Measurements from ENCODE around the gene CDH4.

CDH4 gene

DNA sequence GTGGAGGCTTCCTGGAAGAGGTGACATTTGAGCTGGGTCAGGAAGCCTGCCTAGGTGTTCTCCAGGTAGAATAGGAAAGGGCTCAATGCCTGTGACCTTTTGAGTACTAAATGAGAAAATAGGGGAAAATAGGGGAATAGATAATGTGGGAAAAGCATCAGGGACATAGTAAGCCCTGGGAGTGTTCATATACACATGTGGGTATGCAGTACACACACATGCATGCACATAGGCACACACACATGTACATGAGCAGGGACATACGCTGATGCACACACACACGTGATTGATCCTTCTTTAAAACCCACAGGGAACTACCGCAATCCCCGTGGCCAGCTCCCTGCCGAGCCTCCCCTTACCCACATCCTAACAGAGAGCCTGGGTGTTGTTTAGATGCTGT is 351.7 kb downstream of the CDH4 start:
- no peak for DNase-seq (ENCODE audit: low read depth in 2 of 2)

GRCh38 chr20:61604549-61604948 is 352.5 kb downstream of the CDH4 start:
- no peak for DNase-seq (ENCODE audit: low read depth in 2 of 2)

DNA sequence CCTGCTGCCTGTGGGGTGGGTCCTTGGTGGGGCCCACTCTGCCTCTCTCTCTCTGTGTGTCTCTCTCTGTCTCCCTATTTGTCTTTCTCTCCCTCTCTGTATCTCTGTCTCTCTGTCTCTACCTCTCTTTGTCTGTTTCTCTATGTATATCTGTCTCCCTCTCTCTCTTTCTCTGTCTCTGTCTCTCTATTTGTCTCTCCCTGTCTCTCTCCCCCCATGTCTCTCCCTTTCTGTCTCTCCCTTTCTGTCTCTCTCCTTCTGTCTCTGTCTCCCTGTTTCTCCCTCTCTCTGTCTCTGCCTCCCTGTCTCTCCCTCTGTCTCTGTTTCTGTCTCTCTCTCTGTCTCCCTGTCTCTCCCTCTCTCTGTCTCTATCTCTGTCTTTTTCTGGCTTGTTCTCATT is 353.2 kb downstream of the CDH4 start:
- no peak for DNase-seq (ENCODE audit: low read depth in 2 of 2)

DNA sequence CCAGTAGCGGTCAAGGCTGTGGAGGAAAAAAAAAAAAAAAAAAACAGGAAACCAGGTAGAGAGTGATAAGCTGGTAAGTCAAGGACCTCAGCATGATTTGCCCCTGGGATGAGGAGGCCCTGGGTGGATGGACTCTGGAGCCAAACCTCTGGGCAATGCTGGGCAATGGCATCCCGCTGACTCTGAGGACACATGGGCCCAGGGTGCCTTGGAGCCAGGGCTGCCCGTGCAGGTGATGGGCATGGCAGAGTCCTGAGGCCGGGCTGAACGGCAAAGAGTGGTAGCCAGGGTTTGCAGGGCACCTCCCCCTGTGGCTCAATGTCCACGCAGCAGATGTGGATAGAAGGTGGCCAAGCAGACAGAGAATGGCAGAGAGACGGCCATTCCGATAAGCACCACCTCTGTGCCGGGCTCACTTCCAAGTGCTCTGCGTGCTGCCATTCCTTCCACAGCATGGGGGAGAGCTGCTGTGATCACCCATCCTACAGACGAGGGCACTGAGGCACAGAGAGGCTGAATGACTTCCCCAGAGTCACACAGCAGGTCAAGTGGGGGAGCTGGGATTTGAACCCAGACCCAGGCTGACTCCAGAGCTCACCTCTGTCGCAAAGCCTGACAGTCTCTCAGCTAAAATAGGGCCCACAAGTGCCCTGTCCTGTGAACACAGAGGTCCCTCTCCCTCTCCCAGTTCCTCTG is 353.9 kb downstream of the CDH4 start:
- no peak for DNase-seq (ENCODE audit: low read depth in 2 of 2)

GRCh38 chr20:61608275-61609085 is 356.4 kb downstream of the CDH4 start:
- no peak for DNase-seq (ENCODE audit: low read depth in 2 of 2)

DNA sequence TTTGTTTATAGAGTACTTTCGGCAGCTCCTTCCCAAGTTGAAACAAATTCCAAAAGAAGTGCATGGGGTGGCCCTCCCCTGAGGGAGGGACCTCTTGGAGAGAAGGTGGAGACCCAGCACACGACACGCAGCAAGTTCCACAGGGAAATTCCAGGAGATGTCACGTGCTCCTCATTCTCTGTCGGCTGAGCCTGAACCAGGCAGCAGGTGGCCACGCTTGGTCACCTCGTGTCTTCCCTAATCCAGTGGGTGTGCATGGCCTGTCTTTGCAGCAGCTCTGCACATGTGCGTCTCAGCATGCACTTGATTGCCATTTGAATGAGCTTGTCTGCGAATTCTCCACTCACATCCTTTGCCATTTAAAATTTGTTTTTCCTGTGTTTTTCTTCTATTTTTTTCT is 357.4 kb downstream of the CDH4 start:
- no peak for DNase-seq (ENCODE audit: low read depth in 2 of 2)

DNA sequence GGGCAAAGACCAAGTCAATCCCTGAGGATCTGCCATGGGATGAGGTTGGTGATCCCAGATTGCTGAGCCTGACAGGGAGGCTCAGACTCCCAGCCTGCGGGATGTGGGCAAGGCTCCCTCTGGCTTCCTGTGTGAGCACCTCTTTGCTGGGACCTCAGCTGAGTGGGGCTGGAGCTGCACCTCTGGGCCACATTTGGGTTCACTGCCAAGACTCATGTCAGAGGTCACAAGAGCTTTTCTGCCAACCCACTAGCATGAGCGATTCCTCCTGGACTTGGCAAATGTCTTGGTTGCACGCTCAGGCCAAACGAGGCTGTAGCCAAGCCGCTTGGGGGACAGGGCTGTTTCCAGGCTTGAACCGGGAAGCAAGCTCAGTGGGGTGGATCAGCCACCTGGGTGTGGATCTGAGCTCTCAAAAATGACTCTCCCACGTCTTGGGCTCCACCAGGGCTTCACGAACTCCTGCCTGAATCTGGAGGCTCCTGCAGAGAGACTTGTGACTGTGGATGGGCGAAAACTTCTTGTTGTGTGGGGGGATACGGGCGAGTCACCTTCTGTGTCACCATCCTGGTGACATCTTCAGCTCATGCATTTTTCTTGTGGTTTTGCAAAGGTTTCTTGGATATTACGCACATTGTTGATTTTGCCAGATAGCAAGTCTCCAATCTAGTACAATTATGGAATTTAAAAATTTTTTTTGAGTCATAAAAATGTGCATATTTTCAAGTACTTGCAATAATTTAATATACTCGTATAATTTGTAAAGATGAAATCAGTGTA is 359.5 kb downstream of the CDH4 start:
- DNase-seq (ENCODE audit: low read depth in 2 of 2) = no peak

DNA sequence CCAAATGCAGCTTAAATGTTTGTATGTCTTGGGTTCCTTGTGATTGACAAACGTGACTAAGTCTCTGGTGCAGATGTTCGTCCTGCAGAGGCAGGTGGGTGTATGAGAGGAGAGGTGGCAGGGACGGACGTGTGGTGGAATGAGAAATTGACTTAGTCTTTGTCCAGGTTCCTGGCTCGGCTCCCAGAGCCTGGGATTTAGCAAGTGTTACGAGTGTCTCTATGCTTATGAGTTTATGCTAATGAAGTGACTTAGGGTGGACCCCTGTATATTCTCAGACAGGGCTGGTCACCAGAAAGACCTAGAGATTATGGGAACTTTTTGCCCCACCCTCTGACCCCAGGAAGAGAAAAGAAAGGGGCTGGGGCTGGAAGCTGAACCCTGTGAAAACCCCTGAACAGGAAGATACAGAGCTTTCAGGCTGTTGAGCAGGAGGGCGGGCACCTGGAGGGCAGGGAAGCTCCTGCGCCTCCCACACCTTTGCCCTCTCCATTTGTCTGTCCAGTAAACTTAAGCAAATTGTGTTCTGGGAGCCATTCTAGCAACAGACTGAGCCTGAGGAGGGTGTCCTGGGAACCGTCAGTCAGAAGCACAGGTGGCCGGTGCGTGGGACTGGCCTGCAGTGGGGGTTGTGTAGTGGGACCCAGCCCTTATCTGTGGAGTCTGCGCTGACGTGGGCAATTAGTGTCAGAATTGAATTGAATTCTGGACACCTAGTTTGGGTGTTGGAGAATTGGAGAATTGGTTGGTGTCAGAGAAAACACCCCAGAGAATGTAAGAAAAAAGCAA is 362.1 kb downstream of the CDH4 start:
- DNase-seq (ENCODE audit: low read depth in 2 of 2) = no peak

GRCh38 chr20:61614706-61615100 is 362.6 kb downstream of the CDH4 start:
- no peak for DNase-seq (ENCODE audit: low read depth in 2 of 2)

DNA sequence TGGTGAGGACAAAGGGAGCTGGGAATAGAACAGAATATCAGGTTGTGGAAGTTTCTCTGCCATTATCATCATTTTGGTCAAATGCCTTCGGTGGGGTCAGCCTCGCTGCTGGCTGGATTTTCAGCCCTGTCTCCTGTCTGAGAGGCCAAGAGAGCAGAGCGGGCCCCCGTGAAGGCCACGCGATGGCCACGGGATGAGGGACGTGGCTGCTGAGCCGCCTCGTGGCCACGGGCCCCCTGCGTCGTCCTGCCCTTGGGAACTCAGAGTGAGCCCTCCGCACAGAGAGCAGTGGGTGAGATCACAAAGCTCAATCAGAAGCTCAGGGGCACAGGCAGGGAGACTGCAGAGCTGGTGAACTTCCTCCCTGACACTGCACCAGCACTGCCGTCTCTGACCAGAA is 363.7 kb downstream of the CDH4 start:
- DNase-seq (ENCODE audit: low read depth in 2 of 2) = no peak

DNA sequence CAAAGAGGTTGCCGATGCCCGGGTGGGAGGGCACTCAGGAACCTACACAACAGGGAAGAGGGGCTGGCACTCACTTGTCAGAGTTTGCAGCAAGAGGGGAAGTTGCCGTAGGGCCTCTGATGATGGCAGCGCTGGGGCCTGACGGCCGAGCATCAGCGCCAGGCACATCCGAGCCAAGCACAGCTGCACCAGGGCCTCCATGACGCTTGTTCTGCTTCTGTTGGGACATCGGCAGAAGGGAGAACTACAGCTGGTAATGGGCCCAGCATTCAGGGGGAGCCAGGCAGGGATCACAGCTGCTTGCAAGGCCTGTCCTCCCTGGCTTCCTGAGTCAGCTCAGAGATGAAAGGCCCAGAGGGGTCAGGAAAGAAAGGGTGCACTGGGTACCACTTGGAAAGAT is 367.7 kb downstream of the CDH4 start:
- DNase-seq (ENCODE audit: low read depth in 2 of 2) = no peak

- no peak for DNase-seq (ENCODE audit: low read depth in 2 of 2)
Observed at GRCh38 chr20:61620174-61620573, 368.1 kb downstream of the CDH4 start.

GRCh38 chr20:61621035-61621730 is 369.1 kb downstream of the CDH4 start:
- DNase-seq (ENCODE audit: low read depth in 2 of 2) = no peak

GRCh38 chr20:61621852-61622251 is 369.8 kb downstream of the CDH4 start:
- no peak for DNase-seq (ENCODE audit: low read depth in 2 of 2)

DNA sequence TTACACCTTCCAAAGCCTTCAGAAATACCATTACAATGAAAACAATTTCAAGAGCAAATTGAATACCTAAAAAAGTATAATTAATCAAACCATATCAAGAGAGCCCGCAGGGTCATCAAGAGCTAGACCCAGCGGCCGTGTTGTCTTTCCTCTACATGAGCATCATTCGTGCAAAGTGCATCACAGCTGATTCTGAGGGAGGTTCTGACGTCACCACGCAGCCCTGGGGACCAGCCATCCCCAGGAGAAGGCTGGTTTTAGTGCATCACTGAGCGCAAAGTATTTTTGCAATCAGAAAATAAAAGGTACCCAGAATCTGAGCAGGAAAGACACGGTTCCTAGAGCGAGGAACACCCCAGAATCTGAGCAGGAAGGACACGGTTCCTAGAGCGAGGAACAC is 371.4 kb downstream of the CDH4 start:
- DNase-seq (ENCODE audit: low read depth in 2 of 2) = no peak

DNA sequence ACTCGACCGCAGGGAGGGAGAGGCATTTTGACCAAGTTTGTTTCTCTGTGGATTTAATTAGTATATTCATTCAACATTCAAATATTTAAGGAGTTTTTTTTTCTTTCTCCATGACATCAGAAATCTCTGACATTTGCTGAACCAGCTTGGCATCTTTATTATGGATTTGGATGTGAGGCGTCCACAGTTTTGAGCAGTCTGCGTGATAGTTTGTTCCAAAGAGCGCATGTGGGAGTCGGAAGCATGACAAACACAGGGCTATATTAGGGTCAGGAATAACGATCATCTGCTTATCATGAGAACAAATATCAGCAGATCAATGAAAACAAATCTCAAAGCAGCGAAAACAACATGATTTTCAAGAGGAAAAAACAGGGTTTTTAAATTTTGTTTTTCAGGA is 373.2 kb downstream of the CDH4 start:
- DNase-seq (ENCODE audit: low read depth in 2 of 2) = no peak

DNA sequence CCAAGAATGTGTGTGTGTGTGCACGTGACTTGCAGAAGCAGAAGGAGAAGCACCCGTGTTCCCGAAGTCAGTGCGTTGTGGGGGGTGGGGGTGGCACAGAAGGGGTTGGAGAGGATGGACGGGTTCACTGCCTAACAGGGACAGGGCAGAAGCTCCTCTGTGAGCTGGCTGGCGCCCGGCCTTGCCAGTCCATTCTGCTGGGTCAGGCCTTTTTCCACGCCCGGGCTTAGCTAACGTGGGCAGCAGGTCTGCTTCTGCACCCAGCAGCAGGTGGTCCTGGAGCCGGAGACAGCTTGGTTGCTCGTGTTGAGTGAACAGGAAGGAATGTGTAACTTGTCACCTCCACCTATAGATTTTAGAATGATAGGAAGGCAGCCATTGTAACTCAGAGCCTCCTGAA is 374.4 kb downstream of the CDH4 start:
- no peak for DNase-seq (ENCODE audit: low read depth in 2 of 2)

DNA sequence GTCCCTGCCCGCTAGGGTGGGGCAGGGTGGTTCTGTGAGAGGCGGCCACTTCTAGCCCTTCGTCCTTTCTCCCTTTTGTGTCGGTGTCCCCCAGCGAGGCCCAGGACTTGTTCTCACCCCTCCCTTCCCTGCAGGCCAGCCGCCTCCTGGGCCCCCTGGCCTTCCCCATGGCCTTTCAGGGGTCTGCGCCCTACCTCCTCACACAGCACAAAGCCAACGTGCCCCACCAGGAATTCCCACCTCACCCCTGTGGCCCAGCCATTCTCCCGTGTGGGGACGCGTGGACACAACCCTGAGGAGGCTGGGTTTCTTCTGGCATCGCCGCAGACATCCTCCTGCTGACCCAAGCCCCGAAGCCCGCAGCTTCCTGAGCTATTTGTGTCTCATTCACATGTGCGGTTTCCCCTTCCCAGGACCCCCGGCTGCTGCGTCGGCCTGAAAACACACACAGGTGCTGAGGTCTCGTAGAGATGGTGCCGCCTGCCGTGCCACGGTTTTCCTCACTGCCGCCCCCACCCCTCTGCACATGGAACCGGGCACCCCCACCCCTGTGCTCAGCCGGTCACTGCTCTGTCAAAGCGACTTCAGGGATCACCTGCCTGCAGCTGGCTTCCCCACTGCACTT is 375.8 kb downstream of the CDH4 start:
- DNase-seq (ENCODE audit: low read depth in 2 of 2) = no peak

GRCh38 chr20:61628480-61628879 is 376.4 kb downstream of the CDH4 start:
- no peak for DNase-seq (ENCODE audit: low read depth in 2 of 2)

DNA sequence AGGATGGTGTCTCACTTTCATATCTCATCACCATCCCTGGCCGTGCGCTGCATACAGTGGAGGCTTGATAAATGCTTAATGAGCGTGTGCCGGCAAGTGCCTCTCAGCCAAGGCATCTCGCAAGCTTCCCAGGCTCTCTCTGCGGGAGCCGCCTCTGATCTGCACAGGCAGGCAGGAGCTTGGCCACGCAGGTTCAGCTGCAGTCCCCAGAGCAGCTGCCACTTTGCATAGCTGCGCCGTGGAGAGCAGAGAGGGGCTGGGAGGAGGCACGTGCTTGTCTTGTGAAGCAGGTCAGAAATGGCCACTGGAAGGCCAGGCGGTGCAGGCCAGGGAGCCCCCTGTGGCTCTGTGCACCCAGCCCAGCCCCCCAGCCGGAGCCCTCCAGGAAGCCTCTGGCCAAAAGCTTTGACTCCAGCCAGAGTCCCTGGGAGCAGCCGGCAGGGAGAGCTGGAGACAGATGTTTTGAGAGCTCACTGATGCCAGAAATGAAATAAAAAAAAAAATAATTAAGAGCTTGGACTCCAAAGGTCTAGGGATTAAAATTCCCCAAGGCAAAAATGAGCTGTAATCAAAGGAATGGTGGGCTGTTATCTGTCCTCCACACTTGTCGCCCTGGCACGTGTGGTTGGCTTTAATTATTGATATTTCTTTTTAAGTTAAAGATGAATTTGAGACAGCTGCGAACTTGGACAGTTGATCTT is 377.0 kb downstream of the CDH4 start:
- no peak for DNase-seq (ENCODE audit: low read depth in 2 of 2)
